ENCODE measurements around the gene EHHADH. TPM values are rescaled to one million over a fixed set of nuclear protein-coding genes. Genes with fewer than 3 reads are reported as not detected.

EHHADH gene
- total RNA-seq, 1 donor from 2014 or later = 4.4 TPM

GRCh38 chr3:185292238-185292637, 38.4 kb upstream of the EHHADH start:
- DNase-seq (ENCODE audit: low read depth) = no peak
- H3K79me2 ChIP-seq (ENCODE audit: insufficient read depth, low read length) = no peaks in the 10 kb centered on the region
- Mint-ChIP-seq H3K27me3 (ENCODE audit: low read depth, unreplicated experiment) (no peaks in the 10 kb centered on the region), H3K4me3 (ENCODE audit: unreplicated experiment) (no peak overlapping the region), H3K9me3 (ENCODE audit: unreplicated experiment) (no peaks in the 10 kb centered on the region), H3K27ac (ENCODE audit: unreplicated experiment) (no peak overlapping the region), H3K4me1 (ENCODE audit: low read depth, unreplicated experiment) (no peaks in the 10 kb centered on the region), H3K36me3 (ENCODE audit: low read depth, unreplicated experiment) (no peaks in the 10 kb centered on the region)
- no peak overlapping the region for H3K27ac ChIP-seq (ENCODE audit: low read depth, low read length)
- TF ChIP-seq EZH2 (IDR thresholded peaks at IDR 0.05; ENCODE audit: insufficient read depth, low read length) = no peak
- TF ChIP-seq, protein P1, sequence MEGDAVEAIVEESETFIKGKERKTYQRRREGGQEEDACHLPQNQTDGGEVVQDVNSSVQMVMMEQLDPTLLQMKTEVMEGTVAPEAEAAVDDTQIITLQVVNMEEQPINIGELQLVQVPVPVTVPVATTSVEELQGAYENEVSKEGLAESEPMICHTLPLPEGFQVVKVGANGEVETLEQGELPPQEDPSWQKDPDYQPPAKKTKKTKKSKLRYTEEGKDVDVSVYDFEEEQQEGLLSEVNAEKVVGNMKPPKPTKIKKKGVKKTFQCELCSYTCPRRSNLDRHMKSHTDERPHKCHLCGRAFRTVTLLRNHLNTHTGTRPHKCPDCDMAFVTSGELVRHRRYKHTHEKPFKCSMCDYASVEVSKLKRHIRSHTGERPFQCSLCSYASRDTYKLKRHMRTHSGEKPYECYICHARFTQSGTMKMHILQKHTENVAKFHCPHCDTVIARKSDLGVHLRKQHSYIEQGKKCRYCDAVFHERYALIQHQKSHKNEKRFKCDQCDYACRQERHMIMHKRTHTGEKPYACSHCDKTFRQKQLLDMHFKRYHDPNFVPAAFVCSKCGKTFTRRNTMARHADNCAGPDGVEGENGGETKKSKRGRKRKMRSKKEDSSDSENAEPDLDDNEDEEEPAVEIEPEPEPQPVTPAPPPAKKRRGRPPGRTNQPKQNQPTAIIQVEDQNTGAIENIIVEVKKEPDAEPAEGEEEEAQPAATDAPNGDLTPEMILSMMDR (IDR thresholded peaks at IDR 0.05; ENCODE audit: insufficient read depth, low read depth, low read length) = no peak
- no peak overlapping the region for H3K9ac ChIP-seq (ENCODE audit: low read length)
- H2AFZ ChIP-seq (ENCODE audit: low read depth, low read length) = no peak overlapping the region
- no peaks in the 10 kb centered on the region for H3K27me3 ChIP-seq (ENCODE audit: insufficient read depth, low read length)
- no peaks in the 10 kb centered on the region for H3K4me1 ChIP-seq (ENCODE audit: insufficient read depth, low read length)
- no peak overlapping the region for H3K4me2 ChIP-seq (ENCODE audit: low read length)
- H3K4me3 ChIP-seq (ENCODE audit: insufficient read depth, low read depth, low read length) = no peak overlapping the region
- no peak for FAIRE-seq
- no peaks in the 10 kb centered on the region for H4K20me1 ChIP-seq (ENCODE audit: insufficient read depth, low read length)
- no peaks in the 10 kb centered on the region for H3K9me3 ChIP-seq (ENCODE audit: insufficient read depth, low read depth, low read length)
- H3K36me3 ChIP-seq (ENCODE audit: insufficient read depth, low read length) = peaks cover 2% of the 10 kb centered on the region

GRCh38 chr3:185290266-185290665, 36.4 kb upstream of the EHHADH start:
- Histone ChIP-seq H3K79me2 (ENCODE audit: insufficient read depth, low read length) (peaks cover 2% of the 10 kb centered on the region), H3K27ac (ENCODE audit: low read depth, low read length) (no peak overlapping the region), H3K4me2 (ENCODE audit: low read length) (no peak overlapping the region), H4K20me1 (ENCODE audit: insufficient read depth, low read length) (no peaks in the 10 kb centered on the region), H3K4me3 (ENCODE audit: insufficient read depth, low read depth, low read length) (no peak overlapping the region), H2AFZ (ENCODE audit: low read depth, low read length) (no peak overlapping the region), H3K4me1 (ENCODE audit: insufficient read depth, low read length) (no peaks in the 10 kb centered on the region), H3K9ac (ENCODE audit: low read length) (no peak overlapping the region), H3K27me3 (ENCODE audit: insufficient read depth, low read length) (no peaks in the 10 kb centered on the region), H3K36me3 (ENCODE audit: insufficient read depth, low read length) (peaks cover 5% of the 10 kb centered on the region), H3K9me3 (ENCODE audit: insufficient read depth, low read depth, low read length) (no peaks in the 10 kb centered on the region)
- FAIRE-seq (no peak), DNase-seq (ENCODE audit: low read depth) (no peak)
- H3K9me3 Mint-ChIP-seq (ENCODE audit: unreplicated experiment) = no peaks in the 10 kb centered on the region
- no peaks in the 10 kb centered on the region for H3K36me3 Mint-ChIP-seq (ENCODE audit: low read depth, unreplicated experiment)
- H3K4me1 Mint-ChIP-seq (ENCODE audit: low read depth, unreplicated experiment) = peaks cover 2% of the 10 kb centered on the region
- H3K27me3 Mint-ChIP-seq (ENCODE audit: low read depth, unreplicated experiment) = no peaks in the 10 kb centered on the region
- H3K27ac Mint-ChIP-seq (ENCODE audit: unreplicated experiment) = no peak overlapping the region
- no peak for TF ChIP-seq EZH2 (IDR thresholded peaks at IDR 0.05; ENCODE audit: insufficient read depth, low read length)
- TF ChIP-seq, protein P1 (IDR thresholded peaks at IDR 0.05; ENCODE audit: insufficient read depth, low read depth, low read length) = no peak
- H3K4me3 Mint-ChIP-seq (ENCODE audit: unreplicated experiment) = no peak overlapping the region

GRCh38 chr3:185283374-185283935, 29.6 kb upstream of the EHHADH start:
- FAIRE-seq (no peak), DNase-seq (ENCODE audit: low read depth) (peak; percentile 45)
- Histone ChIP-seq H3K4me2 (ENCODE audit: low read length) (peak overlapping the region; percentile 92), H3K79me2 (ENCODE audit: insufficient read depth, low read length) (peaks cover 24% of the 10 kb centered on the region), H3K36me3 (ENCODE audit: insufficient read depth, low read length) (peaks cover 3% of the 10 kb centered on the region), H3K27ac (ENCODE audit: low read depth, low read length) (peak overlapping the region; percentile 72), H3K4me3 (ENCODE audit: insufficient read depth, low read depth, low read length) (peak overlapping the region; percentile 97), H4K20me1 (ENCODE audit: insufficient read depth, low read length) (no peaks in the 10 kb centered on the region), H2AFZ (ENCODE audit: low read depth, low read length) (peak overlapping the region; percentile 86), H3K9me3 (ENCODE audit: insufficient read depth, low read depth, low read length) (no peaks in the 10 kb centered on the region), H3K4me1 (ENCODE audit: insufficient read depth, low read length) (peaks cover 4% of the 10 kb centered on the region), H3K9ac (ENCODE audit: low read length) (peak overlapping the region; percentile 82), H3K27me3 (ENCODE audit: insufficient read depth, low read length) (no peaks in the 10 kb centered on the region)
- H3K4me3 Mint-ChIP-seq (ENCODE audit: unreplicated experiment) = peak overlapping the region; percentile 99
- no peaks in the 10 kb centered on the region for H3K9me3 Mint-ChIP-seq (ENCODE audit: unreplicated experiment)
- peak overlapping the region; percentile 23 for H3K27ac Mint-ChIP-seq (ENCODE audit: unreplicated experiment)
- no peaks in the 10 kb centered on the region for H3K36me3 Mint-ChIP-seq (ENCODE audit: low read depth, unreplicated experiment)
- H3K27me3 Mint-ChIP-seq (ENCODE audit: low read depth, unreplicated experiment) = no peaks in the 10 kb centered on the region
- peaks cover 3% of the 10 kb centered on the region for H3K4me1 Mint-ChIP-seq (ENCODE audit: low read depth, unreplicated experiment)
- no peak for TF ChIP-seq EZH2 (IDR thresholded peaks at IDR 0.05; ENCODE audit: insufficient read depth, low read length)
- TF ChIP-seq, protein P1 (IDR thresholded peaks at IDR 0.05; ENCODE audit: insufficient read depth, low read depth, low read length) = no peak

All from astrocyte (in vitro differentiated cells and primary cell).